Sigmoid colon (tissue), 7 donors: ENCODE measurements around the gene PCSK1N. TPM values are rescaled to one million over a fixed set of nuclear protein-coding genes. Genes with fewer than 3 reads are reported as not detected.

ENCODE experiments used
- DNase-seq: peaks from one replicate; pipeline ENCODE4 v3.0.0-alpha.2; 2019
- H3K27ac ChIP-seq, 4 donors: fragments of 200-600 bp; sonication (generic); one replicate each; pipeline ENCODE4 v1.5.1; 2016 to 2019; ENCODE audit warnings: mild to moderate bottlenecking in 1 of 4
- H3K27me3 ChIP-seq, 3 donors: fragments of 200-600 bp; sonication (generic); one replicate each; pipeline ENCODE4 v1.5.1; 2019; ENCODE audit warnings: mild to moderate bottlenecking in 1 of 3
- H3K36me3 ChIP-seq, 4 donors: fragments of 200-600 bp; sonication (generic); one replicate each; pipeline ENCODE4 v1.5.1; 2016 to 2019
- H3K4me1 ChIP-seq, 4 donors: fragments of 200-600 bp; sonication (generic); one replicate each; pipeline ENCODE4 v1.5.1; 2017 to 2019
- H3K4me3 ChIP-seq, 4 donors: fragments of 200-600 bp; sonication (generic); one replicate each; pipeline ENCODE4 v1.5.1; 2017 to 2019; ENCODE audit warnings: mild to moderate bottlenecking in 2 of 4, moderate library complexity in 1 of 4
- H3K9me3 ChIP-seq, 4 donors: fragments of 200-600 bp in 3 of 4; sonication (generic) in 3 of 4; one replicate each; pipeline versions ENCODE4 v1.5.1 to v1.6.1; 2013 to 2019
- CTCF ChIP-seq, 4 experiments: fragments of 450-650 bp in 3 of 4; fragments of 200-600 bp in 1 of 4; IDR thresholded peaks; one replicate each; pipeline ENCODE4 v1.5.1; 2016 to 2019; ENCODE audit warnings: antibody characterized with exemption in 4 of 4, mild to moderate bottlenecking in 3 of 4, moderate library complexity in 2 of 4
- EP300 ChIP-seq, 4 donors: sonication (generic); formaldehyde crosslinking; IDR thresholded peaks; one replicate each; pipeline ENCODE4 v1.6.1; 2017; ENCODE audit warnings: antibody characterized with exemption in 4 of 4
- POLR2A ChIP-seq, 2 donors: fragments of 450-650 bp; IDR thresholded peaks; one replicate each; pipeline ENCODE4 v1.6.1; 2016; ENCODE audit warnings: antibody characterized with exemption in 2 of 2, mild to moderate bottlenecking in 2 of 2, moderate library complexity in 2 of 2
- POLR2AphosphoS5 ChIP-seq, 4 donors: sonication (generic); formaldehyde crosslinking; IDR thresholded peaks; one replicate each; pipeline ENCODE4 v1.6.1; 2017; ENCODE audit warnings: antibody characterized with exemption in 4 of 4
- WGBS, 2 donors: extraction: QIAGEN DNeasy Blood & Tissue Kit; methylation state at CpG; one replicate each; pipeline ENCODE4 v1.1.7; 2013; 5-methylcytosine and 5-hydroxymethylcytosine counted together
- intact Hi-C: fragments of 100-400 bp; cut with DNase I; formaldehyde crosslinking; loops from one replicate; pipeline ENCODE4 v1.15.1; 2023
- polyA plus RNA-seq, 3 donors: library from polyadenylated mRNA; stranded (reverse); fragments of 200-250 nt; gene quantifications; one replicate each; pipeline ENCODE4 v1.2.3, GENCODE V29; 2013
- total RNA-seq, 4 donors: library from RNA; depleted of rRNA; stranded (reverse); fragments of >200 nt; gene quantifications; one replicate each; pipeline ENCODE4 v1.1.0, GENCODE V29; 2016
- donor health status: healthy with polysubstance abuse.
- donor health status: Bipolar disorder and iron deficiency.
- donor health status: healthy.

PCSK1N gene
- total and polyA plus RNA-seq, 7 donors: 2.3 to 25.7 (median 6.9) TPM

DNA sequence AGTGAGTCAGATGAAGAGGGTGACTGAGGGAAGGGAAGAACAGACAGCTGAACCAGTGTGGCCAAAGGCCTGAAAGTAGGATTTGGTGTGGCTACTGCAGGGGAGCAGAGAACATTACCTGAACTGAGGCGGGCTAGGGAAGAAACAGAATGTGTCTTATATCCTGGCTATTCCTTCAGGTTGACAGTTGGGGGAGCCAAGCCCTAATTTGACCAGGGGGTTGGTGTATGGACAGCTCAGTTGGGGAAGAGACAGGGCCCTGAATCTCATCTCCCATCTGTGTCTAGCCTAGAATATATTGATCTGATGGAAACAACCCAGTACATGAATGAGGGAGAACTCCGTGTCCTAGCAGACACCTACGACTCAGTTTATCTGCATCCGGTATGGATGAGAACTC, 29.3 kb downstream of the PCSK1N start:
- DNase-seq: no peak

DNA sequence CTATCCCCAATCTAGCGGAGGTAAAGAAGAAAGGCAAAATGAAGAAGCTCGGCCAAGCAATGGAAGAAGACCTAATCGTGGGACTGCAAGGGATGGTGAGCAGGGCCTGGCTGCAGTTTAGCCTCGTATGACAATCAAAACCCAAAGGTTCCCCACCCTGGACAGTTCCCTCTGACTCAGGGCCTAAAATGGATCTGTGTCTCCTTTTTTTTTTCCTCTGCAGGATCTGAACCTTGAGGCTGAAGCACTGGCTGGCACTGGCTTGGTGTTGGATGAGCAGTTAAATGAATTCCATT, 32.6 kb downstream of the PCSK1N start:
- DNase-seq: no peak
- Histone ChIP-seq H3K4me3 (peak overlapping the region; percentile 45 to 56 (median 51)), H3K27me3 (no peaks in the 10 kb centered on the region), H3K27ac (peak overlapping the region; percentile 86 to 93 (median 92)), H3K36me3 (peaks cover 0 to 8% (median 0%) of the 10 kb centered on the region in 4 donors), H3K4me1 (peaks cover 0 to 8% (median 2%) of the 10 kb centered on the region in 4 donors), H3K9me3 (no peaks in the 10 kb centered on the region)
- no peak for TF ChIP-seq POLR2A (IDR thresholded peaks at IDR 0.05)
- no peak for TF ChIP-seq EP300 (IDR thresholded peaks at IDR 0.05)
- no peak for TF ChIP-seq POLR2AphosphoS5 (IDR thresholded peaks at IDR 0.05)
- no peak for TF ChIP-seq CTCF (IDR thresholded peaks at IDR 0.05)
- intact Hi-C loops: loop anchor here (2.0 to 10.0 kb wide), 4 partner anchors 88 to 158 kb away; partner anchors contain the start of genes OTUD5 and SUV39H1
- 32 to 48% methylated on average over 4 of the region's 4 CpGs for WGBS, 2 donors

More for the DNA sequence above, 29.3 kb downstream of the PCSK1N start:
- peaks cover 0 to 8% (median 2%) of the 10 kb centered on the region in 4 donors for H3K4me1 ChIP-seq
- intact Hi-C loops: loop anchor here (10.0 kb wide), 1 partner anchor 161 kb away; no protein-coding TSS in a partner anchor
- H3K27me3 ChIP-seq: no peaks in the 10 kb centered on the region
- no peak overlapping the region for H3K27ac ChIP-seq
- H3K9me3 ChIP-seq: no peaks in the 10 kb centered on the region
- H3K4me3 ChIP-seq: no peak overlapping the region
- H3K36me3 ChIP-seq: peaks cover 0 to 8% (median 0%) of the 10 kb centered on the region in 4 donors
- no peak for TF ChIP-seq CTCF (IDR thresholded peaks at IDR 0.05)
- TF ChIP-seq POLR2A (IDR thresholded peaks at IDR 0.05): no peak
- TF ChIP-seq EP300 (IDR thresholded peaks at IDR 0.05): no peak
- TF ChIP-seq POLR2AphosphoS5 (IDR thresholded peaks at IDR 0.05): no peak
- WGBS, 2 donors: 96 to 97% methylated on average over 4 of the region's 4 CpGs

- 4% methylated on average over 40 of the region's 40 CpGs for WGBS, 2 donors
- H3K4me1 ChIP-seq: peaks cover 0 to 8% (median 2%) of the 10 kb centered on the region in 4 donors
- peak overlapping the region; percentile 45 to 56 (median 51) for H3K4me3 ChIP-seq
- H3K27ac ChIP-seq: peak overlapping the region; percentile 86 to 93 (median 92)
- intact Hi-C loops: loop anchor here (2.0 to 10.0 kb wide), 4 partner anchors 89 to 157 kb away; partner anchors contain the start of genes OTUD5 and SUV39H1
- peak; percentile 52 to 81 for TF ChIP-seq POLR2A (IDR thresholded peaks at IDR 0.05)
- no peak for TF ChIP-seq CTCF (IDR thresholded peaks at IDR 0.05)
- TF ChIP-seq POLR2AphosphoS5 (IDR thresholded peaks at IDR 0.05): peak; percentile 53 to 75 (median 72)
- no peak for TF ChIP-seq EP300 (IDR thresholded peaks at IDR 0.05)
- DNase-seq: peak; percentile 94
- no peaks in the 10 kb centered on the region for H3K9me3 ChIP-seq
- H3K27me3 ChIP-seq: no peaks in the 10 kb centered on the region
- H3K36me3 ChIP-seq: peaks cover 0 to 8% (median 0%) of the 10 kb centered on the region in 4 donors
Observed at GRCh38 chrX:48802089-48802904, 33.1 kb downstream of the PCSK1N start.

DNA sequence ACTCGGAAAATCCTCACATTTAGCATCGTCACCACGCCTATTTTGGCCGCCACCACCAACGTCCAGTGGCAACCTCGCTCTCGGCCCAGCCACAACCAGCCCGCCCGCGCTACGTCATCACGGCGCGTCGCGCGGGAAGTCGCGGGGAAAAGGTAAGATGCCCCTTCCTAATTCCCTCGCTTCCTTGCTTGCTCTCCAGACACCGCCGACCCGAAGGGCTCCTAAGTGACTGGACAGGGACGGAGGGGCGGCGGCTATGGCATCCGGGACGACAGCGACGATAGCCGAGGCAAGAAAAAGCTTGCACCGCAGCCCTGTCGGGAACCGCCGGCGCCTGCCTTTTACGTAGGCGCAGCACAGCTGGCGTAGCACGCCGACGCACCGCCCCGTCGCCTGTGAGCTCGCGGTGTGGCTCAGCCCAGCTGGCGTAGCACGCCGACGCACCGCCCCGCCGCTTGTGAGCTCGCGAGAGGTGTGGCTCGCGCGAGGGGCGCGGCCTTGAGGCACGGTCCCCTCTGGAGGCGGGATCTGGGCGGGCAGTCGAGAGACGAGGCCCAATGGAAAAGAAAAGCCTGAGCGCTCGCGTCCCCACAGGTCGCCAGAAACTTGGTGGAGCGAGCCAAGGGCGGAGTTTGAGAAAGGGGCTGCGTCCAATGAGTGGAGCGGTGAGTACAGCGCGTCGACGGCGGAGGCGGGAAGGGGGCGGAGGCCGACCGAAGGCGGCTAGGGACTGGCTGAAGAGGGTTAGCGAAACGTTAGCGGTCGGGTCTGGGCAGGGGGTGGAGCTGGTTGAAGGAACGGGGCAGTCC, 33.9 kb downstream of the PCSK1N start, which contains the start of gene HDAC6:
Gene HDAC6, plus strand, starts transcription at position 788 of the 809 bp plus-strand sequence. CDS start 626 bp downstream, outside the sequence.
- peaks cover 0 to 8% (median 0%) of the 10 kb centered on the region in 4 donors for H3K36me3 ChIP-seq
- intact Hi-C loops: loop anchor here (1.0 to 10.0 kb wide), 5 partner anchors 64 to 157 kb away; partner anchors contain the start of genes OTUD5 and SUV39H1
- H3K27me3 ChIP-seq: no peaks in the 10 kb centered on the region
- WGBS, 2 donors: 0% methylated on average over 89 of the region's 89 CpGs
- peak; percentile 99 for DNase-seq
- peak within 1 kb of the TSS; percentile 86 to 93 (median 92) for H3K27ac ChIP-seq
- H3K9me3 ChIP-seq: no peaks in the 10 kb centered on the region
- peak within 1 kb of the TSS; percentile 45 to 61 (median 56) for H3K4me3 ChIP-seq
- TF ChIP-seq CTCF (IDR thresholded peaks at IDR 0.05) (no peak), POLR2AphosphoS5 (IDR thresholded peaks at IDR 0.05) (peak; percentile 56 to 77 (median 66)), POLR2A (IDR thresholded peaks at IDR 0.05) (peak; percentile 20 to 30), EP300 (IDR thresholded peaks at IDR 0.05) (peak in 1 of 4 donors; percentile 0)
- peaks cover 0 to 8% (median 2%) of the 10 kb centered on the region in 4 donors for H3K4me1 ChIP-seq
